ENCODE measurements around the gene ZCWPW1. TPM values are rescaled to one million over a fixed set of nuclear protein-coding genes. Genes with fewer than 3 reads are reported as not detected.
A peak's percentile ranks its signal among the peaks of the same experiment; 100 is the strongest.

ZCWPW1 gene
- total and polyA plus RNA-seq, 2 of the 13 experiments (the other 11 are each of a cell fraction or from before 2014, with no cell fraction given) = 2.4 to 2.5 TPM

- TF ChIP-seq ZC3H4 (CRISPR knock-in tag; IDR thresholded peaks at IDR 0.05; ENCODE audit: borderline replicate concordance) (peak; percentile 71; the same call in 1 of the 2 replicates), ZNF280B (CRISPR knock-in tag; IDR thresholded peaks at IDR 0.05; ENCODE audit: borderline replicate concordance) (no peak), TAF1 (CRISPR knock-in tag; IDR thresholded peaks at IDR 0.05) (peak; percentile 3; the same call in 1 of the 2 replicates), NONO (IDR thresholded peaks at IDR 0.05) (no peak), NONO (CRISPR knock-in tag; conservative IDR thresholded peaks at IDR 0.05) (peak; percentile 20; the same call in 1 of the 2 replicates), ZNF414 (CRISPR knock-in tag; IDR thresholded peaks at IDR 0.05) (peak; percentile 70; the same call in 1 of the 2 replicates), POLR2AphosphoS2 (IDR thresholded peaks at IDR 0.05; ENCODE audit: low read depth, low read length) (peak; percentile 88), YEATS4 (CRISPR knock-in tag; IDR thresholded peaks at IDR 0.05; ENCODE audit: borderline replicate concordance) (peak; percentile 33; the same call in 1 of the 2 replicates), MYC (CRISPR knock-in tag; IDR thresholded peaks at IDR 0.05; ENCODE audit: borderline replicate concordance) (peak; percentile 88), HOXD1 (CRISPR knock-in tag; IDR thresholded peaks at IDR 0.05) (peak; percentile 17; the same call in 1 of the 2 replicates), ELF1 (CRISPR knock-in tag; IDR thresholded peaks at IDR 0.05) (peak; percentile 67), ZNF354B (CRISPR knock-in tag; IDR thresholded peaks at IDR 0.05) (no peak; the same call in 1 of the 2 replicates), ZNF333 (CRISPR knock-in tag; IDR thresholded peaks at IDR 0.05; ENCODE audit: borderline replicate concordance) (no peak; the same call in 1 of the 2 replicates), KLF11 (CRISPR knock-in tag; IDR thresholded peaks at IDR 0.05) (peak; percentile 23; the same call in 1 of the 2 replicates), ZNF230 (CRISPR knock-in tag; IDR thresholded peaks at IDR 0.05) (0 out of 2 replicates have a peak, but pooled peaks have one; percentile 26), PITX1 (CRISPR knock-in tag; IDR thresholded peaks at IDR 0.05) (peak; percentile 45; the same call in 1 of the 2 replicates), ZBTB33 (CRISPR knock-in tag; IDR thresholded peaks at IDR 0.05) (peak; percentile 10; the same call in 1 of the 2 replicates), ZNF260 (CRISPR knock-in tag; IDR thresholded peaks at IDR 0.05; ENCODE audit: borderline replicate concordance, low read depth) (no peak), TBX2 (CRISPR knock-in tag; IDR thresholded peaks at IDR 0.05; ENCODE audit: borderline replicate concordance) (0 out of 2 replicates have a peak, but pooled peaks have one; percentile 18), ZNF792 (CRISPR knock-in tag; IDR thresholded peaks at IDR 0.05) (peak; percentile 37; the same call in 1 of the 2 replicates)
- TF ChIP-seq, protein P1, sequence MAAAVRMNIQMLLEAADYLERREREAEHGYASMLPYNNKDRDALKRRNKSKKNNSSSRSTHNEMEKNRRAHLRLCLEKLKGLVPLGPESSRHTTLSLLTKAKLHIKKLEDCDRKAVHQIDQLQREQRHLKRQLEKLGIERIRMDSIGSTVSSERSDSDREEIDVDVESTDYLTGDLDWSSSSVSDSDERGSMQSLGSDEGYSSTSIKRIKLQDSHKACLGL (CRISPR knock-in tag; IDR thresholded peaks at IDR 0.05) = no peak; the same call in 1 of the 2 replicates
- TF ChIP-seq, protein P2, sequence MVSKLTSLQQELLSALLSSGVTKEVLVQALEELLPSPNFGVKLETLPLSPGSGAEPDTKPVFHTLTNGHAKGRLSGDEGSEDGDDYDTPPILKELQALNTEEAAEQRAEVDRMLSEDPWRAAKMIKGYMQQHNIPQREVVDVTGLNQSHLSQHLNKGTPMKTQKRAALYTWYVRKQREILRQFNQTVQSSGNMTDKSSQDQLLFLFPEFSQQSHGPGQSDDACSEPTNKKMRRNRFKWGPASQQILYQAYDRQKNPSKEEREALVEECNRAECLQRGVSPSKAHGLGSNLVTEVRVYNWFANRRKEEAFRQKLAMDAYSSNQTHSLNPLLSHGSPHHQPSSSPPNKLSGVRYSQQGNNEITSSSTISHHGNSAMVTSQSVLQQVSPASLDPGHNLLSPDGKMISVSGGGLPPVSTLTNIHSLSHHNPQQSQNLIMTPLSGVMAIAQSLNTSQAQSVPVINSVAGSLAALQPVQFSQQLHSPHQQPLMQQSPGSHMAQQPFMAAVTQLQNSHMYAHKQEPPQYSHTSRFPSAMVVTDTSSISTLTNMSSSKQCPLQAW (CRISPR knock-in tag; IDR thresholded peaks at IDR 0.05) = peak; percentile 82
- TF ChIP-seq, protein P3, sequence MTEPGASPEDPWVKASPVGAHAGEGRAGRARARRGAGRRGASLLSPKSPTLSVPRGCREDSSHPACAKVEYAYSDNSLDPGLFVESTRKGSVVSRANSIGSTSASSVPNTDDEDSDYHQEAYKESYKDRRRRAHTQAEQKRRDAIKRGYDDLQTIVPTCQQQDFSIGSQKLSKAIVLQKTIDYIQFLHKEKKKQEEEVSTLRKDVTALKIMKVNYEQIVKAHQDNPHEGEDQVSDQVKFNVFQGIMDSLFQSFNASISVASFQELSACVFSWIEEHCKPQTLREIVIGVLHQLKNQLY (CRISPR knock-in tag; IDR thresholded peaks at IDR 0.05) = peak; percentile 40; the same call in 1 of the 2 replicates
These were observed 599 bp upstream of the ZCWPW1 start (continued) for GRCh38 chr7:100428967-100429636.

Data from HepG2 (cell line).